B cell (primary cell): ENCODE data around the gene RPS6KA1.

Source experiments
- CTCF ChIP-seq: fragments of 200-600 bp; IDR thresholded peaks from one replicate; pipeline ENCODE4 v1.8.0; 2022; ENCODE audit warnings: antibody characterized with exemption, mild to moderate bottlenecking
- EZH2 ChIP-seq: IDR thresholded peaks from 2 replicates; pipeline ENCODE4 v1.6.1; 2012; ENCODE audit warnings: borderline replicate concordance, low read depth, mild to moderate bottlenecking, moderate library complexity, low read length; ENCODE audit not compliant: insufficient read depth, poor library complexity, severe bottlenecking

DNA sequence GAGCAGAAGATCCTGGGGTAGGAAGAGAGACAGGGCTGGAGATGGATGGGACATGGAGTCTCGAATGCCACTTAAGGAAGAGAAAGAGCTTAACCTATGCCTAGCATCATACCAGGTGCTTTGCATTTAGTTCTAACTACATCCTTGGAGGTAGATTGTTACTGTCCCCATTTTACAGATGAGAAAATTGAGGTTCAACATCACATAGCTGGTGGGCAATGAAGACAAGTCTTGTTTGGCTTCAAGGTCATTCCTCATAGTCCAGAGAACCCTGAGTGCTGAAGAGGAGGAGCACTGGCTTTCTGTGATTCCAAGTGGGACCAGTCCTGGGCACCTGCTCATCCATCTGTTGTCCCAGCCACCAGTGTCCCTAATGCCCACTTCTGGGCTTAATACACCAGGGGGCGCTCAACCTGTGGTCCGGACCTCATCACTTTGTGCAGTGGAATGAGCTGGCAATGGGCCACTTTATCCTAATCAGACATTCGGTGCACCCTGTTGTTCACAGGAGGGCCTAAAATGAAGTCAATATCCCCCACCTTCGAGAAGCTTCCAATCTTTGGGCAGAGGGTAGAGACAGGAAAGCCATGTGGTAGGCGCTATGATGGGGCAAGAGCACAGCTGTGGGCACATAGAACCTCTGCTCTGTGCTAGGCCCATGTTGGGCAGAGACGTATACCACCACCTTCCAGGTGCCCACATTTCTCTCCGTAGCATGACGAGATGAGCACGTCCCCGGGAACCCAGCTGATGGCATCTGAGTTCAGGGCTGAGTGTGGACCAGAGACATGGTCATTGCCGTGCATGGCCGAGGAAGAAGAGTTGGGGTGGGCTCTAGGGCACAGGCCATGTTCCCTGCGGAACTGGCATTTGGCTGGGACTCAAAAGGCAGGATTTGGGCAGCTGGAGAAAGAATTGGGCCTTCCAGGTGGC, 9.2 kb downstream of the RPS6KA1 start:
- TF ChIP-seq EZH2 = no peak
- TF ChIP-seq CTCF = peak; percentile 37
